Measurements from ENCODE around the gene LSS. TPM values are rescaled to one million over a fixed set of nuclear protein-coding genes. Genes with fewer than 3 reads are reported as not detected.
"Not testable (repeated sequence)": the region's sequence is repeated elsewhere in the genome, so short reads cannot be mapped to it uniquely, and the experiment has no call there.

LSS gene
- total RNA-seq, 4 donors from 2014 or later = 128 to 251 (median 164) TPM

DNA sequence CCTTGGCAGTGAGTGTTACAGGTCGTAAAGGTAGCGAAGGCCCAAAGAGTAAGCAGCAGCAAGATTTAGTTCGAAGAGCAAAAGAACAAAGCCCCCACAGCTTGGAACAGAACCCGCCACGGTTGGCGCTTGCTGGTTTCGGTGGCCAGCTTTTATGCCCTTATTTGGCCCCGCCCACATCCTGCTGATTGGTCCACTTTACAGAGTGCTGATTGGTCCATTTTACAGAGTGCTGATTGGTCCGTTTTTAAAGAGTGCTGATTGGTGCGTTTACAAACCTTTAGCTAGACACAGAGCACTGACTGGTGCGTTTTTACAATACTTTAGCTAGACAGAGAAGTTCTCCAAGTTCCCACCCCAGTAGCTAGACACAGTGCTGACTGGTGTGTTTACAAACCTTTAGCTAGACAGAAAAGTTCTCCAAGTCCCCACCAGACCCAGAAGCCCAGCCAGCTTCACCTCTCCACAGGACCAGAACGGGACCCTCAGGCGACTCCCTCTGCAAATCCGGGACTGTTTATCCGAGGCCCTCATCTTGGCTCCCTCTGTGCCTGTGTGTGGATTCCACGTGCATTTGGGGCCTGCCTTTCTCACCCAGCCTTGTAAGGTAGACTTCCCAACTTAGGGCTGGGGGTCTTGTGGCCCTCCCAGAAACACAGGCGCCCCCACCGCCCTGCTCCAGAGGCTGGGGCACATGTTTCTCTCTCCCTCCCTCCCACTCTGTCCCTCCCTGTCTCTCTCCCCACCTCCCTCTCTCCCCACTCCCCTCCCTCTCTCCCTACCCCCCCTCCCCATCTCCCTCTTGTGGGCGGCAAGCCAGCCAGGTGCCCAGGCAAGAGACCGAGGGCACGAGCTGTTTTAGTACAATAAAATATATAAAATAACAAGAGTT lies 85.7 kb downstream of the LSS start:
- DNase-seq (ENCODE audit: low spot score in 2 of 2) = peak in 1 of 2 donors; percentile 52
- no peaks in the 10 kb centered on the region for H3K36me3 ChIP-seq
- 82% methylated on average over 21 of the region's 21 CpGs for WGBS
- H3K27ac ChIP-seq = no peak overlapping the region
- H3K9me3 ChIP-seq = no peaks in the 10 kb centered on the region
- H3K4me3 ChIP-seq = no peak overlapping the region
- TF ChIP-seq POLR2AphosphoS5 (IDR thresholded peaks at IDR 0.05) (no peak), EP300 (IDR thresholded peaks at IDR 0.05) (no peak), POLR2A (IDR thresholded peaks at IDR 0.05) (no peak)
- TF ChIP-seq, protein P1, sequence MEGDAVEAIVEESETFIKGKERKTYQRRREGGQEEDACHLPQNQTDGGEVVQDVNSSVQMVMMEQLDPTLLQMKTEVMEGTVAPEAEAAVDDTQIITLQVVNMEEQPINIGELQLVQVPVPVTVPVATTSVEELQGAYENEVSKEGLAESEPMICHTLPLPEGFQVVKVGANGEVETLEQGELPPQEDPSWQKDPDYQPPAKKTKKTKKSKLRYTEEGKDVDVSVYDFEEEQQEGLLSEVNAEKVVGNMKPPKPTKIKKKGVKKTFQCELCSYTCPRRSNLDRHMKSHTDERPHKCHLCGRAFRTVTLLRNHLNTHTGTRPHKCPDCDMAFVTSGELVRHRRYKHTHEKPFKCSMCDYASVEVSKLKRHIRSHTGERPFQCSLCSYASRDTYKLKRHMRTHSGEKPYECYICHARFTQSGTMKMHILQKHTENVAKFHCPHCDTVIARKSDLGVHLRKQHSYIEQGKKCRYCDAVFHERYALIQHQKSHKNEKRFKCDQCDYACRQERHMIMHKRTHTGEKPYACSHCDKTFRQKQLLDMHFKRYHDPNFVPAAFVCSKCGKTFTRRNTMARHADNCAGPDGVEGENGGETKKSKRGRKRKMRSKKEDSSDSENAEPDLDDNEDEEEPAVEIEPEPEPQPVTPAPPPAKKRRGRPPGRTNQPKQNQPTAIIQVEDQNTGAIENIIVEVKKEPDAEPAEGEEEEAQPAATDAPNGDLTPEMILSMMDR (IDR thresholded peaks at IDR 0.05) = no peak
- peaks cover 10% of the 10 kb centered on the region for H3K4me1 ChIP-seq
- peaks cover 3% of the 10 kb centered on the region for H3K27me3 ChIP-seq

DNA sequence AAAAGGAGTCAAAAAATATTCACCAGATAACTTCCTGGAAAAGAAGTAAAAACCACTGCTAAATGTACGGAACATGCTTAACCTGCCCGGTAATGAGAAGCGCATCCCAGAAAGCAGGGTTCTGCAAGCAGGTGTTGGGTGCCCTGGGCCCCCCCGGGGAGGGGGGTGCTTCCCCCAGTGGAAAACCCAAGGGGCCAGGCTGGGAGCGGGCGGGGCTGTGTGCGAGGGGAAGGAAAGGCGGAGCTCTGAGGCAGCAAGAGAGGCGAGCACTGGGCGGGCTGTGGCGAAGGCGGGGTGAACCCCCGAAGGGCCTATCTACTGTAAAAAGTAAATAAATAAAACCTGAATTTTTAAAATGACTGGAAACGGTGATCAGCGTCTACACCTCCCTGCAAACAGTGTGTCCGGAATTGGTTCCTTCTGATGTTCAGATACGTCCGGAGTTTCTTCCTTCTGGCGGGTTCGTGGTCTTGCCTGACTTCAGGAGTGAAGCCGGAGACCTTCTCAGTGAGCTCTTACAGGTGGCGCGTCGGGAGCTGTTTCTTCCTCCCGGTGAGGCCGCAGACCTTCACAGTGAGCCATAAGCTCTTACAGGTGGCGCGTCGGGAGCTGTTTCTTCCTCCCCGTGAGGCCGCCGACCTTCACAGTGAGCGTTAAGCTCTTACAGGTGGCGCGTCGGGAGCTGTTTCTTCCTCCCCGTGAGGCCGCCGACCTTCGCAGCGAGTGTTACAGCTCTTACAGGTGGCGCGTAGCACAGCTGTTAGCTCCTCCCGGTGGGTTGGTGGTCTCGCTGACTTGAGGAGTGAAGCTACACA lies 86.6 kb downstream of the LSS start:
- Histone ChIP-seq H3K9me3 (no peaks in the 10 kb centered on the region), H3K4me3 (no peak overlapping the region), H3K4me1 (peaks cover 10% of the 10 kb centered on the region), H3K27ac (no peak overlapping the region), H3K36me3 (no peaks in the 10 kb centered on the region), H3K27me3 (peaks cover 6% of the 10 kb centered on the region)
- TF ChIP-seq, protein P1 (IDR thresholded peaks at IDR 0.05) = no peak
- TF ChIP-seq POLR2A (IDR thresholded peaks at IDR 0.05) = no peak
- no peak for TF ChIP-seq POLR2AphosphoS5 (IDR thresholded peaks at IDR 0.05)
- no peak for TF ChIP-seq EP300 (IDR thresholded peaks at IDR 0.05)
- 90% methylated on average over 45 of the region's 45 CpGs for WGBS
- DNase-seq (ENCODE audit: low spot score in 2 of 2) = peak in 1 of 2 donors; percentile 56

DNA sequence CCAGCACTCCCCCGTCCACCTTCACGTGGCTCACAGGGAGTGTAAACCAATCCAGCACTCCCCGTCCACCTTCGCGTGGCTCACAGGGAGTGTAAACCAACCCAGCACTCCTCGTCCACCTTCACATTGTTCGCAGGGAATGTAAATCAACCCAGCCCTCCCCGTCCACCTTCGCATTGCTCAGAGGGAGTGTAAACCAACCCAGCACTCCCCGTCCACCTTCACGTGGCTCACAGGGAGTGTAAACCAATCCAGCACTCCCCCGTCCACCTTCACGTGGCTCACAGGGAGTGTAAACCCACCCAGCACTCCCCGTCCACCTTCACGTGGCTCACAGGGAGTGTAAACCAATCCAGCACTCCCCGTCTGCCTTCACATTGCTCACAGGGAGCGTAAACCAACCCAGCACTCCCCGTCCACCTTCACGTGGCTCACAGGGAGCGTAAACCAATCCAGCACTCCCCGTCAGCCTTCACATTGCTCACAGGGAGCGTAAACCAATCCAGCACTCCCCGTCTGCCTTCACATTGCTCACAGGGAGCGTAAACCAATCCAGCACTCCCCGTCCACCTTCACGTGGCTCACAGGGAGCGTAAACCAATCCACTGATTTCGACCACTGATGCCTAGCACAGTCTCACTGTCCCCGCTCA lies 88.1 kb downstream of the LSS start:
- WGBS = 61% methylated on average over 29 of the region's 29 CpGs

DNA sequence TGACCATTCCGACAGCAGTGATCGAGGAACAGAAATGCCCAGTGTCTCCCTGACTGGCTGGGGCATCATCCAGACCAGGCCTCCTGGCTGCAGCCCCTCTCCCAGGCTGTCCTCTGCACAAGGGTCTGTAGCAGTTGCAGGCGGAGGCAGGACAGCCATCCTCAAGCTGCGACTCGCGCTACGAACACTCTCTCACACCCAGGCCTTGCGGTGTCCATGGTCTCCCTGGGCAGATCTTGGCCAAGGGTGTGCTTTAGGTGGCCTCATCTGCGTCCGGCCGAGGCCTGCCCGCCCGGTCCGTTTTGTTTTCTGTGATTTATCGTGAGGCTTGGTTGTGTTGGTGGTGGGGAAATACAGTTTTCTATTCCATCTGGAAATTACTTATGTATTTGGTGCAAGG lies 88.9 kb downstream of the LSS start:
- no peaks in the 10 kb centered on the region for H3K9me3 ChIP-seq
- no peak for TF ChIP-seq POLR2A (IDR thresholded peaks at IDR 0.05)
- TF ChIP-seq, protein P1 (IDR thresholded peaks at IDR 0.05) = no peak
- no peak for TF ChIP-seq EP300 (IDR thresholded peaks at IDR 0.05)
- no peak for TF ChIP-seq POLR2AphosphoS5 (IDR thresholded peaks at IDR 0.05)
- WGBS = 97% methylated on average over 15 of the region's 15 CpGs
- peaks cover 10% of the 10 kb centered on the region for H3K4me1 ChIP-seq
- no peak overlapping the region for H3K4me3 ChIP-seq
- no peak for DNase-seq (ENCODE audit: low spot score in 2 of 2)
- peaks cover 6% of the 10 kb centered on the region for H3K27me3 ChIP-seq
- H3K36me3 ChIP-seq = no peaks in the 10 kb centered on the region
- no peak overlapping the region for H3K27ac ChIP-seq

More for the DNA sequence above, 88.1 kb downstream of the LSS start:
- DNase-seq (ENCODE audit: low spot score in 2 of 2); H3K36me3 ChIP-seq; H3K27me3 ChIP-seq; H3K27ac ChIP-seq; H3K9me3 ChIP-seq; H3K4me3 ChIP-seq: not testable (repeated sequence)
- peaks cover 10% of the 10 kb centered on the region for H3K4me1 ChIP-seq

DNA sequence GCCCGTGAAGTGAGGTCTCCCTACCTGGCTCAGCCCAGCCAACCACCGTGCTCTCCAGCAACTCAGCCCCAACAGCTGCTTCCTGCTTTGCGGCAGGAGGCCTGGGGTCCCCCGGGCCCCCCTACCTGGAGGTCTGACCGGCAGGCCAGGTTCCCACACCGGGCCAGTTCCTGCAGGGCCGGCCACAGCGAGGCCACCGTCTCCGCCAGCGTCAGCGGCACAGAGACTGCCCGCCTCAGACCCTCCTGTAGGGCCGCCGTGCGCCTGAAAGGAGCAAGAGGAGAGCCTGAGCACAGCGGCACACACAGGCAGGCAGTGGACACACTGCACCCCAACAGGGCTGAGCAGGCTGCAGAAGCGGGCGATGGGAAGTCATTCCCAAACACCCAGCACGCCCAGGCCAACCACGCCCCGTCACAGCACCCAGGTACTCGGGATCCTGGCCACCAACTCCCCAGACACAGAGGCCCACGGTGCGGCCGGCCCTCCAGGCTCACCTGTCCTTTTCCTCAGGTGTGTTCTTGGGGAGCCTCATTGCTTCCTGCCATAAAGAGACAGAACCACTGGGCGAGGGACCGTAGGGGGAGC lies 90.1 kb downstream of the LSS start:
- DNase-seq (ENCODE audit: low spot score in 2 of 2) = no peak
- Histone ChIP-seq H3K36me3 (no peaks in the 10 kb centered on the region), H3K27ac (no peak overlapping the region), H3K4me3 (no peak overlapping the region), H3K4me1 (peaks cover 3% of the 10 kb centered on the region), H3K27me3 (peaks cover 6% of the 10 kb centered on the region), H3K9me3 (no peaks in the 10 kb centered on the region)
- TF ChIP-seq EP300 (IDR thresholded peaks at IDR 0.05) = no peak
- no peak for TF ChIP-seq POLR2AphosphoS5 (IDR thresholded peaks at IDR 0.05)
- TF ChIP-seq POLR2A (IDR thresholded peaks at IDR 0.05) = no peak
- TF ChIP-seq, protein P1 (IDR thresholded peaks at IDR 0.05) = no peak
- 92% methylated on average over 24 of the region's 28 CpGs for WGBS
